ENCODE results near the gene XPNPEP3. TPM values are rescaled to one million over a fixed set of nuclear protein-coding genes. Genes with fewer than 3 reads are reported as not detected.
A peak's percentile ranks its signal among the peaks of the same experiment; 100 is the strongest.

XPNPEP3 gene
- total RNA-seq, 3 donors from 2014 or later: 11.5 to 13.8 (median 12.0) TPM

GRCh38 chr22:40976866-40977700 is 120.1 kb downstream of the XPNPEP3 start:
- no peak for TF ChIP-seq POLR2AphosphoS5 (IDR thresholded peaks at IDR 0.05)
- TF ChIP-seq POLR2A (IDR thresholded peaks at IDR 0.05): no peak
- no peak for TF ChIP-seq CTCF (IDR thresholded peaks at IDR 0.05)
- H3K9me3 ChIP-seq: no peaks in the 10 kb centered on the region
- H3K4me3 ChIP-seq: no peak overlapping the region
- no peaks in the 10 kb centered on the region for H3K4me1 ChIP-seq
- intact Hi-C loops (cut with DNase I; ENCODE audit: low total_unique reads): no loop called here
- peak in 1 of 2 donors; percentile 25 for DNase-seq (ENCODE audit: low spot score in 2 of 2)
- H3K27me3 ChIP-seq: no peaks in the 10 kb centered on the region
- H3K27ac ChIP-seq: no peak overlapping the region
- H3K36me3 ChIP-seq: peaks cover 3% of the 10 kb centered on the region

- Histone ChIP-seq H3K4me3 (no peak overlapping the region), H3K27me3 (no peaks in the 10 kb centered on the region), H3K36me3 (no peaks in the 10 kb centered on the region), H3K27ac (no peak overlapping the region), H3K9me3 (no peaks in the 10 kb centered on the region), H3K4me1 (no peaks in the 10 kb centered on the region)
- intact Hi-C loops (cut with DNase I; ENCODE audit: low total_unique reads): no loop called here
- TF ChIP-seq POLR2A (IDR thresholded peaks at IDR 0.05) (no peak), CTCF (IDR thresholded peaks at IDR 0.05) (no peak), POLR2AphosphoS5 (IDR thresholded peaks at IDR 0.05) (no peak)
- DNase-seq (ENCODE audit: low spot score in 2 of 2): peak in 1 of 2 donors; percentile 15
Measured at GRCh38 chr22:40979198-40979597, 122.2 kb downstream of the XPNPEP3 start.

DNA sequence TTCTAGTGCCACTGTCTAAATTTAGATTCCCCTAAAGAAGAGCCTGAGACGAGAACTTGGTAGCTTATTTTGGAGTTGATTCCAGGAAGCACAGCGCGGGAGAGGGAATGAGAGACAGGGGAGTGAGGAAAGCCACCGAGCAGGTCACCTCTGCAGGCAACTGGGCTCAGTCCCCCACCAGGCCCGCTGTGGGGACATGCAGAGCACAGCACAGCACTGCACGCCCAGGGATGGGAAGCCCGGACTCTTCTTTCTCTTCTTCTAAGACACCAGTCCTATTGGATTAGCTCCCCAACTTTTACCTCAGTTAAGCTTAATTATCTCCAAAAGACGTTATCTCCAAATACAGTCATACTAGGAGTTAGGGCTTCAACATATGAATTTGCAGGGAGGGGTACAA is 122.9 kb downstream of the XPNPEP3 start:
- intact Hi-C loops (cut with DNase I; ENCODE audit: low total_unique reads): no loop called here
- TF ChIP-seq CTCF (IDR thresholded peaks at IDR 0.05) (no peak), POLR2AphosphoS5 (IDR thresholded peaks at IDR 0.05) (no peak), POLR2A (IDR thresholded peaks at IDR 0.05) (no peak)
- DNase-seq (ENCODE audit: low spot score in 2 of 2): no peak

More for the DNA sequence above, 122.9 kb downstream of the XPNPEP3 start:
- H3K36me3 ChIP-seq: no peaks in the 10 kb centered on the region
- no peak overlapping the region for H3K27ac ChIP-seq
- H3K27me3 ChIP-seq: no peaks in the 10 kb centered on the region
- no peaks in the 10 kb centered on the region for H3K4me1 ChIP-seq
- H3K9me3 ChIP-seq: no peaks in the 10 kb centered on the region
- no peak overlapping the region for H3K4me3 ChIP-seq

Other genes starting within 250 kb of the XPNPEP3 start
- gene MRTFA, start 220.4 kb upstream of the XPNPEP3 start, total RNA-seq: 10 to 100 TPM; 47.0 to 69.2 (median 65.7) TPM
- not detected for gene MCHR1, start 177.7 kb upstream of the XPNPEP3 start, total RNA-seq
- 10 to 100 TPM; 18.1 to 23.3 (median 19.0) TPM for gene SLC25A17, start 37.8 kb upstream of the XPNPEP3 start, total RNA-seq
- gene ST13, start 509 bp upstream of the XPNPEP3 start, total RNA-seq: 100 to 1,000 TPM; 162 to 248 (median 190) TPM
- not detected for gene DNAJB7, start 5.0 kb downstream of the XPNPEP3 start, total RNA-seq
- 10 to 100 TPM; 30.4 to 42.7 (median 39.3) TPM for gene RBX1, start 94.2 kb downstream of the XPNPEP3 start, total RNA-seq
- gene EP300, start 235.4 kb downstream of the XPNPEP3 start, total RNA-seq: 100 to 1,000 TPM in 1 of 3 donors, 10 to 100 TPM in 2; 50.5 to 118 (median 56.2) TPM